Left renal pelvis (tissue), 4 donors: ENCODE results near the gene ITPKB. TPM values are rescaled to one million over a fixed set of nuclear protein-coding genes. Genes with fewer than 3 reads are reported as not detected.
A peak's percentile ranks its signal among the peaks of the same experiment; 100 is the strongest.

ENCODE experiments used
- DNase-seq, 4 donors: peaks; one replicate each; pipeline ENCODE4 v3.0.0-alpha.2; 2013; ENCODE audit warnings: low read depth in 4 of 4, low spot score in 3 of 4
- polyA plus RNA-seq, 4 donors: library from polyadenylated mRNA; unstranded; fragments of 120-200 nt; gene quantifications; one replicate each; pipeline ENCODE4 v1.2.1, GENCODE V29; 2013; ENCODE audit not compliant: insufficient read length in 4 of 4

Gene ITPKB
- polyA plus RNA-seq, 4 donors: 22.5 to 26.3 (median 23.4) TPM

DNA sequence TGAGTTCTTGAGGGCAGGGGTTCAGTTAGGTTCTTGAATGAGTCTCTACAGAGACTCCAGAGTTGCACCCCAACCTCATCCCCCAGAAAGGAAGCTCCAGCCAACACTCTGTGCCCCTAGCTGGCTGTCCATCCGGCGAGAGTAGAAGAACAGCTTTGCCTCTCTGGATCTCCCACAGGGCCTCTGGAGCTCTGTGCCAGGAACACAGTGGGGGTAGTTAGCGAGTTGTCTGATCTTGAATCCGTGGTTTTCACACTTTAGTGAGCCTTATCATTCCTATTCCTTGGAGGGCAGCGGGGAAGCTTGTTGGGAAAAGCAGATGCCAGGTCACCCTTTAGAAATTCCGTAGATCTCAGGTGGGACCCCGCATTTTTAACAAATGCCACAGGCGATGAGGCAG lies 145.5 kb downstream of the ITPKB start:
- no peak for DNase-seq

DNA sequence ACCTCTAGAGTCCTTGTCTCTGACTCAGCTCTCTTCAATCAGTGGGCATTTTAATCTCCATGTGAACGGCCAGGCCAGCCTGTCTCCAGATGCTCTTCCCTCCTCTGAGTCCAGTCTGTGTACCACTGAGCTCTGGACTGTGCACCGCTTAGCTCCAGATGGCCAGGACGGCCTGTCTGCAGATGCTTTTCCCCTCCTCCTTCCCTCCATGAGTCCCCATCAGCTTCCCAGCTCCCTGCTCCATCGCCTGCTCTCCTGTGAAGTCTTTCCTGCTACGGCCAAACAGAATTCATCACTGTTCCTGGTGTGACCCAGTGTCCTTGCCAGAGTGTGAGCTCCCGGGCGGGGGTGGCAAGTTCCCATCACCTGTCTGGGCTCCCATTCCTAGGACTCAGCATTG lies 148.5 kb downstream of the ITPKB start:
- DNase-seq: no peak

DNA sequence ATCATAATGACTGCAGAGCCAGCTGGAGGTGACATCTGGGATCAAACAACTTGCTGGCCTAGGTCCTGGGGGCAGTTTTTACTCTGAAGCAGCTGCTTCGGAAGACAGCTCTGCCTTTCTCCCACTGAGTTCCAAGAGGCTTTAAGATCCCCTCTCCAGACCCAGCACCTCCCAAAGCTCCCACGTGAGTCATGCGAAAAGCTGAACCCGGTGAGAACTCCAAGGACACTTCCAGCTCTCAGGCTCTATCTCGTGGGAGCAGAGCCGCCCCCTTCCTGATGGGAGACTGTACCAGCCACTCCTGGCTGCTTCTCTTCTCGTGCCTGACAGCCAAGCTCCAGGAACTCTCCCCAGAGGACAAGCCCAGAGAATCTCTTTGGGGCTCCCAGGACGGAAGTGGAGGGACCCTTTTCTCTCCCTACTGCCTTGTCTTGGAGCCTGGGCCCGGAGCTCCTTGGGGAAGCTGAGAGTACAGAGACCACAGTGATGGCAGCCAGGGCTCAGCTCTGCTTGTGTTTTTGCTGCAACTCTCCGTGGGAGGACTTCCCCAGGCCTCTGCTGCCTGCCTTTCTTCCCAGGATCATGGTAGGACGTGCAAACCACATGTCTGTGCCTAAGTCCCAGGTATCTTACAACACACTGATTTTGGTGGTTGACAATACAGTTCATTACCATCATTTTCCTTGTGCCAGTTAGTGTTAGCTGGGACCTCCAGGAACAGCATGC lies 149.9 kb downstream of the ITPKB start:
- no peak for DNase-seq

GRCh38 chr1:226588484-226588883 lies 150.6 kb downstream of the ITPKB start:
- no peak for DNase-seq

- peak in 1 of 4 donors; percentile 18 for DNase-seq
Observed at GRCh38 chr1:226586650-226587422, 152.2 kb downstream of the ITPKB start.

GRCh38 chr1:226586116-226586515 lies 153.0 kb downstream of the ITPKB start:
- DNase-seq: no peak

- DNase-seq: no peak
Observed at GRCh38 chr1:226584164-226584563, 154.9 kb downstream of the ITPKB start.

GRCh38 chr1:226582966-226583365 lies 156.1 kb downstream of the ITPKB start:
- no peak for DNase-seq

Other genes with a start within 250 kb of the ITPKB start
- gene STUM, start 190.5 kb downstream of the ITPKB start, polyA plus RNA-seq: 1 to 10 TPM in 3 of 4 donors, under 1 TPM in 1; 0.70 to 2.3 (median 1.4) TPM
- gene PSEN2, start 131.3 kb upstream of the ITPKB start, polyA plus RNA-seq: 10 to 100 TPM in 3 of 4 donors, 1 to 10 TPM in 1; 8.9 to 20.3 (median 17.3) TPM
- gene COQ8A, start 201.0 kb upstream of the ITPKB start, polyA plus RNA-seq: 10 to 100 TPM; 17.9 to 34.6 (median 27.3) TPM